Mesothelial cell of epicardium (in vitro differentiated cells): ENCODE measurements around the gene ARL15. TPM values are rescaled to one million over a fixed set of nuclear protein-coding genes. Genes with fewer than 3 reads are reported as not detected.

Experiments
- DNase-seq, 2 experiments: peaks; one replicate each; pipeline ENCODE4 v3.0.0; 2021; ENCODE audit warnings: low spot score in 2 of 2; ENCODE audit not compliant: unreplicated experiment in 2 of 2
- H3K27ac Mint-ChIP-seq: 2 replicates; pipeline ENCODE4 v1.8.0; 2021; ENCODE audit warnings: mixed read lengths
- H3K27me3 Mint-ChIP-seq: 2 replicates; pipeline ENCODE4 v1.8.0; 2021; ENCODE audit warnings: low read depth, mixed read lengths
- H3K36me3 Mint-ChIP-seq: 2 replicates; pipeline ENCODE4 v1.8.0; 2021; ENCODE audit warnings: mixed read lengths
- H3K4me1 Mint-ChIP-seq: 2 replicates; pipeline ENCODE4 v1.8.0; 2021; ENCODE audit warnings: mixed read lengths
- H3K4me3 Mint-ChIP-seq: 2 replicates; pipeline ENCODE4 v1.8.0; 2021; ENCODE audit warnings: mild to moderate bottlenecking, moderate library complexity, mixed read lengths
- H3K9me3 Mint-ChIP-seq: 2 replicates; pipeline ENCODE4 v1.8.0; 2021; ENCODE audit warnings: mixed read lengths
- CTCF ChIP-seq: fragments of 200-600 bp; sonication (generic); IDR thresholded peaks from one replicate; pipeline ENCODE4 v1.5.0; 2021; ENCODE audit warnings: antibody characterized with exemption; ENCODE audit not compliant: unreplicated experiment
- total RNA-seq: library from RNA; stranded (reverse); gene quantifications from 3 replicates; pipeline ENCODE4 v1.2.1, GENCODE V29; 2021

The ARL15 gene
- total RNA-seq, 1 donor from 2014 or later: 24.8 TPM

- Mint-ChIP-seq H3K4me1 (peaks cover 7% of the 10 kb centered on the region), H3K27me3 (no peaks in the 10 kb centered on the region), H3K4me3 (no peak overlapping the region), H3K9me3 (no peaks in the 10 kb centered on the region), H3K36me3 (no peaks in the 10 kb centered on the region), H3K27ac (no peak overlapping the region)
- DNase-seq: no peak
- TF ChIP-seq CTCF: no peak
Observed at GRCh38 chr5:54242297-54242696, 68.1 kb downstream of the ARL15 start.

- Mint-ChIP-seq H3K9me3 (no peaks in the 10 kb centered on the region), H3K27ac (no peak overlapping the region), H3K36me3 (no peaks in the 10 kb centered on the region), H3K27me3 (no peaks in the 10 kb centered on the region), H3K4me3 (no peak overlapping the region), H3K4me1 (no peaks in the 10 kb centered on the region)
- peak; percentile 69 for TF ChIP-seq CTCF
- DNase-seq: no peak
Observed at GRCh38 chr5:54234304-54234933, 76.0 kb downstream of the ARL15 start.

GRCh38 chr5:54230936-54231685 is 79.3 kb downstream of the ARL15 start:
- H3K4me1 Mint-ChIP-seq: peaks cover 7% of the 10 kb centered on the region
- H3K36me3 Mint-ChIP-seq: no peaks in the 10 kb centered on the region
- no peak overlapping the region for H3K27ac Mint-ChIP-seq
- no peaks in the 10 kb centered on the region for H3K9me3 Mint-ChIP-seq
- peaks cover 1% of the 10 kb centered on the region for H3K27me3 Mint-ChIP-seq
- TF ChIP-seq CTCF: no peak
- DNase-seq: no peak
- H3K4me3 Mint-ChIP-seq: no peak overlapping the region

GRCh38 chr5:54229041-54229780 is 81.2 kb downstream of the ARL15 start:
- Mint-ChIP-seq H3K27me3 (peaks cover 1% of the 10 kb centered on the region), H3K4me3 (no peak overlapping the region), H3K4me1 (peaks cover 7% of the 10 kb centered on the region), H3K9me3 (peaks cover 11% of the 10 kb centered on the region), H3K27ac (no peak overlapping the region), H3K36me3 (no peaks in the 10 kb centered on the region)
- peak; percentile 47 to 78 for DNase-seq
- TF ChIP-seq CTCF: peak; percentile 98

GRCh38 chr5:54227759-54228158 is 82.6 kb downstream of the ARL15 start:
- Mint-ChIP-seq H3K36me3 (no peaks in the 10 kb centered on the region), H3K9me3 (peaks cover 18% of the 10 kb centered on the region), H3K27me3 (peaks cover 1% of the 10 kb centered on the region), H3K4me3 (no peak overlapping the region), H3K4me1 (peaks cover 7% of the 10 kb centered on the region), H3K27ac (no peak overlapping the region)
- no peak for DNase-seq
- no peak for TF ChIP-seq CTCF
